HG03196 (cell line): ENCODE measurements around the gene TTC28.
"Not testable (repeated sequence)": the region's sequence is repeated elsewhere in the genome, so short reads cannot be mapped to it uniquely, and the experiment has no call there.

Experiments
- ATAC-seq: cut with Tn5 transposase; IDR thresholded peaks from one replicate; pipeline ENCODE4 v1.9.1; 2021; ENCODE audit not compliant: unreplicated experiment

The TTC28 gene

GRCh38 chr22:28118957-28119631, 560.5 kb downstream of the TTC28 start:
- no peak for ATAC-seq

- ATAC-seq = no peak
These were observed 563.4 kb downstream of the TTC28 start for GRCh38 chr22:28116219-28116673.

- no peak for ATAC-seq
These were observed 564.2 kb downstream of the TTC28 start for GRCh38 chr22:28115426-28115825.

GRCh38 chr22:28112548-28113043, 567.0 kb downstream of the TTC28 start:
- ATAC-seq = no peak

DNA sequence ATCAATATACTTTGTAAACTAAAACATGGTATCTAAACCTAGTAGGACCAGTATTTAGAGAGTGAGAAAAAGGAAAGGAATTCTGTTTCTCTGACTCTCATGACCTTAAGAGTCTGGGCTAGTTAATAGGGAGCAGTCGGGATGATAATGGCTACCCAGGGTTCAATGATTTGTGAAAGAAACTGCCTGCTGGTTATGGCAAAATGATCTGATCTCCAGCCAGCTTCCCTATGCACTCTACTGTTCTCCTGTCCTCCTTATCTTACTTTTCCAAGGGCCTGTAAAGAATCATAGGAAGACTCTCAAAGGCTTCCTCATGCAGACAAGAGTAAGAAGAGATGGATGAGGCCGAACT, 567.5 kb downstream of the TTC28 start:
- no peak for ATAC-seq

GRCh38 chr22:28111501-28112189, 568.0 kb downstream of the TTC28 start:
- ATAC-seq = no peak

- no peak for ATAC-seq
These were observed 570.8 kb downstream of the TTC28 start for GRCh38 chr22:28108851-28109250.

DNA sequence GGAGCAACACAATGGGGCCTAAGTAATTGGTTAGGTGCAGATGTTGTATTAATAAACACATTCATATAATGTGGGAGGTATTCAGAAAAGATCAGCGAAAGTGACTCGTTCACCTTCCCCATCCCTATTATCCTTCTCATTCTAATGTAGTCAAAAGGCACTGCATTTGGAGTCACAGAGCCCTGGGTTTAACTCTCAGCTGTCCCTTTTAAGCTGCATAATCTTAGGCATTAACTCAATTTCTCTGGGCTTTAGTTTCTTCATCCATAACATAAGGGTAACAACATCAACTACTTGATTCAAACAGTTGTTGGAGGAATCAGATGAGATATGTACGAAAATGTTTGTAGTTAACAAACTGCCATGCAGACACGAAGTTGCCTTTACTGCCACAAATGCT, 573.0 kb downstream of the TTC28 start:
- no peak for ATAC-seq

- no peak for ATAC-seq
These were observed 573.7 kb downstream of the TTC28 start for GRCh38 chr22:28105988-28106387.

- no peak for ATAC-seq
These were observed 574.2 kb downstream of the TTC28 start for GRCh38 chr22:28105413-28105812.

DNA sequence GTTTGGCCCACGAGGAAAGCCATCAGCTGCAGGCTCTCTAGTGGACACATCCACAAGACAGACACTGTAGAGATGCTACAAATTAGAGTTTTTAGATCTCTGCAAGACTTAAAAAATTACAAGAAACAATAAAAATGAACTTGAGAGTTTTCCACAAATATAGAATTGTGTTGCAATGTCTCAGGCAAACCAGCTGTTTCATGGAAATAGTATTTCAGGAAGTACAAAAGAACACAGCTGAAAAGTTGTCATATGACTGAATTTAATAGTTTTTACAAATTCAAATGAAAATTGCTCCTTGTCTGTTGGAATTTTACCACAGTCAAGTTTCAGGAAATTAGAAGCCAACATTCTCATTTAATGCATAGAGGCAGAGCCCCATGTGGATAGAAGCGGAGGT, 576.0 kb downstream of the TTC28 start:
- ATAC-seq = no peak

- ATAC-seq = no peak
These were observed 577.4 kb downstream of the TTC28 start for GRCh38 chr22:28102151-28102812.

DNA sequence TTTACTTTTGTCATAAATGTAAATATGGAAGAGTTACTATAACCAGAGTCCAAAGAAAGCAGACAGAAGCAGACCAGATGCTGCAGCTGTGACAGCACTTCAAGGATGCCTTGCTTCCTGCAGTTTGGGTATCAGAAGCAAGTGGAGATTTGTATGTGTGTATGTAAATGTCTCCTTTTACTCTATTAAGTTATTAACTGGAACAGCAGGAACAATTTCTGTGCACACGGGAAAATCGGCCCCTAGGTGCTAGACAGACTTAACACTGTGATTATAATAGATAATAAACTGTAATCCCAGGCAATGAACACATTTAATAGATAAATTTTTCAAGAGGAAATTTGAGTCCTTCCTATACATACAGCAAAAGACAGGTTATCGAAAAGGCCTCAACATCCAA, 582.0 kb downstream of the TTC28 start:
- ATAC-seq = no peak

- no peak for ATAC-seq
These were observed 583.5 kb downstream of the TTC28 start for GRCh38 chr22:28096161-28096560.

- ATAC-seq = no peak
These were observed 584.1 kb downstream of the TTC28 start for GRCh38 chr22:28095316-28096095.

DNA sequence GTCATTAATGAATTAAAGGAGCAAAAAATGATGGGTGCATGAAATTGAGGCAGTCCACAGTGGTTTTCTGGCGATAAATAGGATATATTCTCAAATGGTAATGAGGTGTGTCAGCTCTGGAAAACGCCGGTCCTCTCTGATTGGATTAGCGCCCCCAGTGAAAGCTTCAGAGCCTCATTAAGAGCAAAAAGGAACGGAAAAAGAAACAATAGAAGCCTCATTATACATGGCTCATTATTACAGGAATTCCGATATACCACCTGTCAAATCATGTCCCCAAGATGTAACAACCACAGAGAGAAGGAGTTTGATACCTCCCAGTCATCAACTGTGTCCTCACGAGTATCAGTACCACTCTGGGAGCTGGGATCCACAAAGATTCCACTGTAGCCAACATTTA, 584.9 kb downstream of the TTC28 start:
- ATAC-seq = no peak

DNA sequence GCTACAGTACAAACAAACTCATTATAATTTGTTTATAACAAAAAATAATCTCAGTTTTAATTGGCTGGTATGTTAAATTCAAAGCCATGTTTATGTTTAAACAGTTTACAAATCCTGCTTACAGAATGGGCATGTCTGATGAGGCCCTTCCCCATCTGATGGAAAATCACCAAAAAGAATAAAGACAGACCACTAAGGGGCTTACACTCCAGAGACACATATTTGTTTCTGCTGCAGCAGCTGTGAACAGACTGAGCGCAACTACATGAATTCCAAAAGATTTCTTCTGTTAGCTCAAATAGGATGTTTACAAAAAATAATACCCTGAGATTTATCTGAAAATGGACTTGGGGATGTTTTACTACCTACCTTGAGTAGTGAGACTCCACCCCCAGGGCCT, 585.9 kb downstream of the TTC28 start:
- ATAC-seq = no peak

DNA sequence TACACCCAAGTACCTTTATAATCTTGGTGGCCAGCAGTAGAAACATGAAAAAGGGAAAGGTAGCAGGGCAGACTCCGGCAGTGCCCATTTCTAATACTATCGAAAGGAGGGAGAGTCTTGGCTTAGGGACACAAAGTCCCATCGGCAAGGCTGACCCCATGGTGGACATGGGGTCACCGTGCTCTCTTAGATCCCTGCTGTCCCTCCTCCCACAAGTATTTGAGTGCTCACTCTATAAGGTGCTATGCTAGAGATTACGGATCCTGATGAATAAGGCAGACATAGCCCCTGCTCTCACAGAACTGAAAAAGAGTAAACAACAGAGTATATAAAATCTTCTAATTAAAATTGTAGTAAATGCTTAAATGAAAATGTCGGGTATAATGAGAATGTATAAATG, 588.2 kb downstream of the TTC28 start:
- no peak for ATAC-seq

DNA sequence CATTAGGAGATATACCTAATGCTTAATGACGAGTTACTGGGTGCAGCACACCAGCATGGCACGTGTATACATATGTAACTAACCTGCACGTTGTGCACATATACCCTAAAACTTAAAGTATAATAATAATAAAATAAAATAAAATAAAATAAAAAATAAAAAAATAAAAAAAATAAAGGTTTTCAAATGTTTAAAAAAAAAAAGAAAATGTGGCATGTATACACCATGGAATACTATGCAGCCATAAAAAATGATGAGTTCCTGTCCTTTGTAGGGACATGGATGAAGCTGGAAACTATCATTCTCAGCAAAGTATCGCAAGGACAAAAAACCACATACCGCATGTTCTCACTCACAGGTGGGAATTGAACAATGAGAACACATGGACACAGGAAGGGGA, 590.1 kb downstream of the TTC28 start:
- not testable (repeated sequence) for ATAC-seq

GRCh38 chr22:28077166-28077565, 602.5 kb downstream of the TTC28 start:
- no peak for ATAC-seq

DNA sequence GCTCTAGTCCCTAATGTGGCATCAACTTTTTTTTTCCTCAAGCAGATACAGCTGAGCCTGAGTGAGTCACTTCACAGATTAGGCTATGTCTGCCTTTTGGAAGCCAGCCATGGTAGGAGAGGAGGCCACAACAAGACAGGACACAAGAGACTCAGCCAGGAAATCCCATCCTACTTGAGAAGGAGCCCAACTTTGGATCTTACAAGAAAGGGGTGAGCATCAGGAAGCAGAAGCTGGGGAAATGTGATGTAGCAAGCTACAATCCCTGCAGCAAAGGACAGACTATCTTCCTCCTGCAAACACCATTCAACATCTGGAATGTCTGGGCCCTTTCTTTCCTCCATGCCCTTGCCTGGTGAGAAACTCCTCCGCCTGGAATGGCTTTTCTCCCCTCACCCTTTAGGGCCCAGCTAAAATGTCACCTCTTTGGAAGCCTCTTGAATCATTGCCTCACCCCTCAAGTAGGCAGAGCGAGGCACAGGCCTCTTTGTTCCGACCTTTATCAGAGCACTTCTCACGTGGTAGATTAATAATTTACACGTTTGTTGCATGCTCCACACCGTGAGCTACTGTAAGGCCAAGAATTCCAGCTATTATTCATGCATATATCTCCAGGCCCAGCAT, 604.2 kb downstream of the TTC28 start:
- ATAC-seq = no peak
